H1 (cell line): ENCODE measurements around the gene ZNF320. TPM values are rescaled to one million over a fixed set of nuclear protein-coding genes. Genes with fewer than 3 reads are reported as not detected.

ENCODE experiments used
- BACH1 ChIP-seq: IDR thresholded peaks from 2 replicates; pipeline ENCODE4 v1.6.1; 2012; ENCODE audit warnings: low read length, improper control_type of control experiment
- CHD1 ChIP-seq: IDR thresholded peaks from 2 replicates; pipeline ENCODE4 v1.6.1; 2012; ENCODE audit warnings: low read depth, low read length, improper control_type of control experiment
- CHD2 ChIP-seq: IDR thresholded peaks from 2 replicates; pipeline ENCODE4 v1.6.1; 2012; ENCODE audit warnings: low read length, improper control_type of control experiment
- EGR1 ChIP-seq: IDR thresholded peaks from 2 replicates; pipeline ENCODE4 v1.6.1; 2011; ENCODE audit warnings: low read depth, low read length, borderline replicate concordance
- GABPA ChIP-seq: IDR thresholded peaks from 2 replicates; pipeline ENCODE4 v1.6.1; 2011; ENCODE audit warnings: mild to moderate bottlenecking, low read length, moderate library complexity, borderline replicate concordance; ENCODE audit not compliant: insufficient read depth
- JUND ChIP-seq: IDR thresholded peaks from 2 replicates; pipeline ENCODE4 v1.6.1; 2011; ENCODE audit warnings: mild to moderate bottlenecking, improper control_type of control experiment, low read length
- NRF1 ChIP-seq: IDR thresholded peaks from 2 replicates; pipeline ENCODE4 v1.6.1; 2011; ENCODE audit warnings: mild to moderate bottlenecking, low read depth, low read length, improper control_type of control experiment
- RFX5 ChIP-seq: IDR thresholded peaks from 2 replicates; pipeline ENCODE4 v1.6.1; 2011; ENCODE audit warnings: low read depth, low read length, improper control_type of control experiment, borderline replicate concordance
- TEAD4 ChIP-seq: IDR thresholded peaks from 2 replicates; pipeline ENCODE4 v1.6.1; 2012; ENCODE audit warnings: low read depth, low read length, inconsistent platforms, mixed read lengths
- polyA plus RNA-seq, 7 experiments: library from polyadenylated mRNA; depleted of rRNA in 3 of 7; stranded (reverse) in 5 of 7; unstranded in 2 of 7; fragments of >200 nt in 5 of 7; fragments of 200-250 nt in 2 of 7; gene quantifications; 1 replicate in 5 of 7; 2 replicates in 1 of 7; 4 replicates in 1 of 7; pipeline versions ENCODE4 v1.2.1 to v1.2.3, GENCODE V29; 2011 to 2013; ENCODE audit warnings: missing spikeins in 2 of 7, mixed read lengths in 2 of 7
- total RNA-seq: library from RNA; stranded (reverse); fragmentation: NEBNext Ultra II Directional; extraction: Animal tissue kit (Norgen Biotek cat#: 25700); gene quantifications from 2 replicates; pipeline ENCODE4 v1.2.1, GENCODE V29; 2021
- TF ChIP-seq, protein P1 (sequence below): fragments of 300-600 bp; sonication (generic); IDR thresholded peaks from 2 replicates; pipeline ENCODE4 v1.7.1; 2012; ENCODE audit warnings: low read length, moderate library complexity, mild to moderate bottlenecking, inconsistent platforms; ENCODE audit not compliant: insufficient replicate concordance

ZNF320 gene
- total and polyA plus RNA-seq, 2 of the 8 experiments (the other 6 are each of a cell fraction or from before 2014, with no cell fraction given): 20.6 to 26.8 TPM

DNA sequence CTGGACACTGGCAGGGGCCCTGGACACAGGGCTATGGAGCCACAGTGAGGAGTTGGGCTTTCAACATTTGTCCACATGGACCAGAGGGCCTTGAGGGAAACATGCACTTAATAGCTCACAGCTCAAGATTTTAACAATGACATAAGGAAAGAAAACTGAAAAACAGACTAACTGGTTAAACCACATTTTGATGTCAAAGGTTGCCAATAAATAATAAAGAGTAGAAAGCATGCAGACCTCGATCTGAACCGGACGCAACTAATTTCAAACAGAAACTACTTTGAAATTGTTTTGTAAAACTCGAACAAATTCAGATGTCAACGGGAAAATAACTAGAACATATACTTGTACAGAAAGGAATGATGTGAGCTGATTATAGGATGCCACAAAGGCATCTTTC is 41.3 kb upstream of the ZNF320 start (continued):
- TF ChIP-seq, protein P1, sequence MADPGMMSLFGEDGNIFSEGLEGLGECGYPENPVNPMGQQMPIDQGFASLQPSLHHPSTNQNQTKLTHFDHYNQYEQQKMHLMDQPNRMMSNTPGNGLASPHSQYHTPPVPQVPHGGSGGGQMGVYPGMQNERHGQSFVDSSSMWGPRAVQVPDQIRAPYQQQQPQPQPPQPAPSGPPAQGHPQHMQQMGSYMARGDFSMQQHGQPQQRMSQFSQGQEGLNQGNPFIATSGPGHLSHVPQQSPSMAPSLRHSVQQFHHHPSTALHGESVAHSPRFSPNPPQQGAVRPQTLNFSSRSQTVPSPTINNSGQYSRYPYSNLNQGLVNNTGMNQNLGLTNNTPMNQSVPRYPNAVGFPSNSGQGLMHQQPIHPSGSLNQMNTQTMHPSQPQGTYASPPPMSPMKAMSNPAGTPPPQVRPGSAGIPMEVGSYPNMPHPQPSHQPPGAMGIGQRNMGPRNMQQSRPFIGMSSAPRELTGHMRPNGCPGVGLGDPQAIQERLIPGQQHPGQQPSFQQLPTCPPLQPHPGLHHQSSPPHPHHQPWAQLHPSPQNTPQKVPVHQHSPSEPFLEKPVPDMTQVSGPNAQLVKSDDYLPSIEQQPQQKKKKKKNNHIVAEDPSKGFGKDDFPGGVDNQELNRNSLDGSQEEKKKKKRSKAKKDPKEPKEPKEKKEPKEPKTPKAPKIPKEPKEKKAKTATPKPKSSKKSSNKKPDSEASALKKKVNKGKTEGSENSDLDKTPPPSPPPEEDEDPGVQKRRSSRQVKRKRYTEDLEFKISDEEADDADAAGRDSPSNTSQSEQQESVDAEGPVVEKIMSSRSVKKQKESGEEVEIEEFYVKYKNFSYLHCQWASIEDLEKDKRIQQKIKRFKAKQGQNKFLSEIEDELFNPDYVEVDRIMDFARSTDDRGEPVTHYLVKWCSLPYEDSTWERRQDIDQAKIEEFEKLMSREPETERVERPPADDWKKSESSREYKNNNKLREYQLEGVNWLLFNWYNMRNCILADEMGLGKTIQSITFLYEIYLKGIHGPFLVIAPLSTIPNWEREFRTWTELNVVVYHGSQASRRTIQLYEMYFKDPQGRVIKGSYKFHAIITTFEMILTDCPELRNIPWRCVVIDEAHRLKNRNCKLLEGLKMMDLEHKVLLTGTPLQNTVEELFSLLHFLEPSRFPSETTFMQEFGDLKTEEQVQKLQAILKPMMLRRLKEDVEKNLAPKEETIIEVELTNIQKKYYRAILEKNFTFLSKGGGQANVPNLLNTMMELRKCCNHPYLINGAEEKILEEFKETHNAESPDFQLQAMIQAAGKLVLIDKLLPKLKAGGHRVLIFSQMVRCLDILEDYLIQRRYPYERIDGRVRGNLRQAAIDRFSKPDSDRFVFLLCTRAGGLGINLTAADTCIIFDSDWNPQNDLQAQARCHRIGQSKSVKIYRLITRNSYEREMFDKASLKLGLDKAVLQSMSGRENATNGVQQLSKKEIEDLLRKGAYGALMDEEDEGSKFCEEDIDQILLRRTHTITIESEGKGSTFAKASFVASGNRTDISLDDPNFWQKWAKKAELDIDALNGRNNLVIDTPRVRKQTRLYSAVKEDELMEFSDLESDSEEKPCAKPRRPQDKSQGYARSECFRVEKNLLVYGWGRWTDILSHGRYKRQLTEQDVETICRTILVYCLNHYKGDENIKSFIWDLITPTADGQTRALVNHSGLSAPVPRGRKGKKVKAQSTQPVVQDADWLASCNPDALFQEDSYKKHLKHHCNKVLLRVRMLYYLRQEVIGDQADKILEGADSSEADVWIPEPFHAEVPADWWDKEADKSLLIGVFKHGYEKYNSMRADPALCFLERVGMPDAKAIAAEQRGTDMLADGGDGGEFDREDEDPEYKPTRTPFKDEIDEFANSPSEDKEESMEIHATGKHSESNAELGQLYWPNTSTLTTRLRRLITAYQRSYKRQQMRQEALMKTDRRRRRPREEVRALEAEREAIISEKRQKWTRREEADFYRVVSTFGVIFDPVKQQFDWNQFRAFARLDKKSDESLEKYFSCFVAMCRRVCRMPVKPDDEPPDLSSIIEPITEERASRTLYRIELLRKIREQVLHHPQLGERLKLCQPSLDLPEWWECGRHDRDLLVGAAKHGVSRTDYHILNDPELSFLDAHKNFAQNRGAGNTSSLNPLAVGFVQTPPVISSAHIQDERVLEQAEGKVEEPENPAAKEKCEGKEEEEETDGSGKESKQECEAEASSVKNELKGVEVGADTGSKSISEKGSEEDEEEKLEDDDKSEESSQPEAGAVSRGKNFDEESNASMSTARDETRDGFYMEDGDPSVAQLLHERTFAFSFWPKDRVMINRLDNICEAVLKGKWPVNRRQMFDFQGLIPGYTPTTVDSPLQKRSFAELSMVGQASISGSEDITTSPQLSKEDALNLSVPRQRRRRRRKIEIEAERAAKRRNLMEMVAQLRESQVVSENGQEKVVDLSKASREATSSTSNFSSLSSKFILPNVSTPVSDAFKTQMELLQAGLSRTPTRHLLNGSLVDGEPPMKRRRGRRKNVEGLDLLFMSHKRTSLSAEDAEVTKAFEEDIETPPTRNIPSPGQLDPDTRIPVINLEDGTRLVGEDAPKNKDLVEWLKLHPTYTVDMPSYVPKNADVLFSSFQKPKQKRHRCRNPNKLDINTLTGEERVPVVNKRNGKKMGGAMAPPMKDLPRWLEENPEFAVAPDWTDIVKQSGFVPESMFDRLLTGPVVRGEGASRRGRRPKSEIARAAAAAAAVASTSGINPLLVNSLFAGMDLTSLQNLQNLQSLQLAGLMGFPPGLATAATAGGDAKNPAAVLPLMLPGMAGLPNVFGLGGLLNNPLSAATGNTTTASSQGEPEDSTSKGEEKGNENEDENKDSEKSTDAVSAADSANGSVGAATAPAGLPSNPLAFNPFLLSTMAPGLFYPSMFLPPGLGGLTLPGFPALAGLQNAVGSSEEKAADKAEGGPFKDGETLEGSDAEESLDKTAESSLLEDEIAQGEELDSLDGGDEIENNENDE: no peak
- TF ChIP-seq GABPA (no peak), RFX5 (no peak), BACH1 (no peak), EGR1 (no peak), JUND (no peak), NRF1 (no peak), CHD2 (no peak), TEAD4 (no peak), CHD1 (no peak)
- TF ChIP-seq, all 59 proteins: peak for 0
